ENCODE data around the gene PET100.
"Not testable (repeated sequence)": the region's sequence is repeated elsewhere in the genome, so short reads cannot be mapped to it uniquely, and the experiment has no call there.

PET100 gene

GRCh38 chr19:7635670-7636069 is 6.1 kb downstream of the PET100 start:
- DNase-seq, result no peak

- no peak for DNase-seq
Measured at GRCh38 chr19:7636317-7636690, 6.7 kb downstream of the PET100 start.

GRCh38 chr19:7636691-7637373 is 7.2 kb downstream of the PET100 start, which contains the start of gene STXBP2:
STXBP2 (plus strand) TSS chr19:7637110; CDS start chr19:7637150, 40 bp downstream.
- peak; percentile 87 to 96 for DNase-seq

- DNase-seq, result no peak
Measured at GRCh38 chr19:7637374-7638256, 8.0 kb downstream of the PET100 start.

GRCh38 chr19:7638802-7639465 is 9.3 kb downstream of the PET100 start:
- no peak for DNase-seq

- DNase-seq, result no peak
Measured at GRCh38 chr19:7639863-7640348, 10.3 kb downstream of the PET100 start.

- DNase-seq, result no peak
Measured at GRCh38 chr19:7640803-7641202, 11.2 kb downstream of the PET100 start.

GRCh38 chr19:7641290-7642276 is 12.0 kb downstream of the PET100 start:
- DNase-seq, result no peak

GRCh38 chr19:7642295-7643030 is 12.9 kb downstream of the PET100 start:
- no peak for DNase-seq

GRCh38 chr19:7643031-7643415 is 13.4 kb downstream of the PET100 start:
- DNase-seq, result no peak

GRCh38 chr19:7643629-7644549 is 14.3 kb downstream of the PET100 start:
- not testable (repeated sequence) for DNase-seq

GRCh38 chr19:7644550-7644877 is 14.9 kb downstream of the PET100 start:
- DNase-seq, result no peak

- no peak for DNase-seq
Measured at GRCh38 chr19:7645163-7645562, 15.6 kb downstream of the PET100 start.

GRCh38 chr19:7645656-7646425 is 16.2 kb downstream of the PET100 start:
- no peak for DNase-seq

GRCh38 chr19:7646426-7646700 is 16.8 kb downstream of the PET100 start:
- DNase-seq, result no peak

GRCh38 chr19:7647156-7647555 is 17.6 kb downstream of the PET100 start:
- no peak for DNase-seq

GRCh38 chr19:7648265-7649014 is 18.8 kb downstream of the PET100 start:
- DNase-seq, result no peak

GRCh38 chr19:7650148-7650547 is 20.6 kb downstream of the PET100 start:
- no peak for DNase-seq

- DNase-seq, result peak; percentile 89 to 92
Measured at GRCh38 chr19:7652061-7652641, 22.6 kb downstream of the PET100 start.
